ENCODE results near the gene LDHAL6B.
A peak's percentile ranks its signal among the peaks of the same experiment; 100 is the strongest.

Gene LDHAL6B

DNA sequence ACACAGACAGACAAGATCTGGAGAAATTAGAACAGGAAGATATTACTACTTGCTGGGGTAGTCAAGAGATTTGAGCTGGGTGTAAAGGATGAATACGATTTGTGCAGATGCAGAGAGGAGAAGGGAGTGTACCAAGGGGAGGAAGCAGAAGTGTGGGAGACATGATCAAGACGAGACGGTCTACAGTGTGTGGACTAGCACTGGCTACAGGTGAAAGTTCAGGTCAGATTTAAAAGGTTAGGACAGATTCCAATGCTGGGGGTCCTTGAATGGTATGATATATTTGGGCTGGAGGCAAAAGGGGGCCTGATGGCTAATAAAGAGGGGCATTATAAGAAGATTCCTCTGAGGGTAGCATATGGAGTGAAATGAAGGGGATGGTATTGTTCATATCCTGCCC lies 12.1 kb downstream of the LDHAL6B start:
- no peak for DNase-seq (ENCODE audit: low read depth)

DNA sequence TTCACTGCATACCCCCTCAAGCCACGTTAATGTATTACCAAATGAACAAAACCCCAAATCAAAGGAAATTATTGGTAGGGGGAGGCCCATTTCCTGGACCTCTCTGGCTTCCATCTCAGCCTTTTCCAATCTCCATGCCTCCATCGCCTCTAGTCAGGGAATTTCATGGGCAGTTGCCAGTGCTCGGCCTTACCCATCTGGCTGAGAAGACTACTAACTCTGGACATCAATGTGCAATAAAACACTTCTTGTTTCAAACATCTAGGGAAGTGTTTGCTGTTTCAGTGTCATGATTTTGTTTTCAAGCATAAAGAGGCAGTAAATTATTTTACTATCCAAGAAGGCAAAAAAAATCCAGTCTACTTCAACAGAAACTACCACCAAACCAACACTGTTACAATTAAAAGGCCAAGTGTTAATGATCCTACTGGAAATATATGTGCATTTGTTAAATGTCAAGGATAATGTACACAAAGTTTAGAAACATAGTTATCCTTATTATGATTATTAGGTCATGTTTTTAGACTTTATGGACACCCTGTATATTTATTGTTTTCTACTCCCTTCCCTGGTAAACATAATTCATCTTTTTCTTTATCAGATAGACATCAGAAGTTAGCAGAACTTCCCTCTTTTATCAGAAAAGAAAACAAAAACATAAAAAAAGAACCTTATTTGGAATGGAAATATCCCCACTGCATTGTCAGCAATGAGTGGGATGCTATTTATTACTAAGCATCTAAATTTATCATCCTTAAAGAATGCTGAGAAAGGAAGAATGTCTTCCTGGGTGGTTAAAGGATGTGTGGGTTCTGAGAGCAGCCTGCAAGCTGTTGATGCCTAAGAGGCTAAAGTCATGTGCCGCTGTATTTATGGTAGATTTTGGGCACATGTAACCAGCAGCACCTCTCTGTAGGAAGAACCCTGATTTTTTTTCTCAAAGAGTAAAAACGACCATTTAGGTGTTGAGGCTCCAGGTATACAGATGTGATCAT lies 15.2 kb downstream of the LDHAL6B start:
- peak; percentile 94 for DNase-seq (ENCODE audit: low read depth)

DNA sequence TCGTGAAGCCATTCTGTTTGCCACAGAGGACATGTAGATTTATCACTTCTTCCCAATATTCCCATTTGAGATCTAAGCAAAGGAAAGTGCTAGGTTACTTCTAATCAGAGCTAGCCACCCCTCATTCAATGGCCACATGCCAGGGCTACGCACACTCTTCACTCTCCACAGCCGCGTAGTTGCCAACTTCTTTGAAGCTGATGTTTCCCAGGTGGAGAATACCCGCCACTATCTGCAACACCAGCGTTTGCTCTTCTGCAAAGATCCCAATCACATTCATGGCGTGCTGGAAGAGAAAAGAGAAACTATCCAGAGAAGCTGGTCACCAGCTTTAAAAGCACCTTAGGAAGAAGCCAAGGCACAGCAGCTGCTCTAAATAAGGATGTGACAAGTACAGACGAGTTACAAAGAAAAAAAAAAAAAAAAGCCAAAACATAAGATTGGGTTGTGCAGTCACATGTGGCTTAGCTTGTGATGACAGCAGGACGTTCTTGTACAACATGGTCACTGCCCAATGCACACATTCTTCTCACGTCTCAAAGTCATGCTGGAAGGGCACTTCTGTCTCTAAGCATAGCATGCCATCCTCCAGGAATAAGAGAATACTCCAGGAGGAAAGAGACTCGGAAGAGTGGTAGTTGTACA lies 16.4 kb downstream of the LDHAL6B start:
- DNase-seq (ENCODE audit: low read depth): no peak

DNA sequence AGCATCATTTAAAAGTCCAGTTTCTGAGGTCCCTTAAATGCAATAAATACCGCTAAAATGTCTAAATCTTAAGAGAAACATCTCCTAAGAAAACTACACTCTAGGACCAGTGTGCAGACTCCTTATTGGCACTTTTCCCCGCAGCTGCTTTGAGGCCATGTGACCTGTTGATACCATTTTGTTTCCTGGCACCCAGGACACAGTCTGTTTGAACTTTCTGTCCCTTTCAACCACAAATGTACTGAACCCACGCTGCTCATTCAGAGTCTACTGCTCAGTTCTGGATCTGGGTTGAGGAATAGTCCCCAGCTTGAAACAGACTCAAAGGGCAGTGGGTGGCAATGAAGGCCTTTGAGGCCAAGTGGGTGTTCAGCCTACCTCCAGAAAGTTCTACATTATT lies 17.1 kb downstream of the LDHAL6B start:
- peak; percentile 30 for DNase-seq (ENCODE audit: low read depth)

DNA sequence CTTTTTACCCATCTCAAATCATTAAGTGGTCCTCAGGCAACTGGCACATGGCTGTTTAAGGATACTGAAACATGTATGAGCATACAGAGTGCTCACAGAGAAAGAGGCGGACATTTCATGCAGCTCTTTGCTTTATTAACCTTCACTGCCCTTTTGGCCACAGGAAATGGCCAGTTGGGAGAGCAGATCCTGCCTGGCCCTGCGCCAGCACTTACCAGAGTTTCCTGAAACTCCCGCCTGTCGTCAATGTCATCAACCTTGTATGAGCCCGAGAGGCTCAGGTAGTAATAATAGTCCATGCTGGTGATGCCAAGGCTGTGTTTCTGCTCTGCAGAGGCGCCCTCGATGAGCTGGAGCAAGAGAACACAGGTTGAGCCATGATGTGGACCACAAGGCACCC lies 17.8 kb downstream of the LDHAL6B start:
- DNase-seq (ENCODE audit: low read depth): peak; percentile 16

DNA sequence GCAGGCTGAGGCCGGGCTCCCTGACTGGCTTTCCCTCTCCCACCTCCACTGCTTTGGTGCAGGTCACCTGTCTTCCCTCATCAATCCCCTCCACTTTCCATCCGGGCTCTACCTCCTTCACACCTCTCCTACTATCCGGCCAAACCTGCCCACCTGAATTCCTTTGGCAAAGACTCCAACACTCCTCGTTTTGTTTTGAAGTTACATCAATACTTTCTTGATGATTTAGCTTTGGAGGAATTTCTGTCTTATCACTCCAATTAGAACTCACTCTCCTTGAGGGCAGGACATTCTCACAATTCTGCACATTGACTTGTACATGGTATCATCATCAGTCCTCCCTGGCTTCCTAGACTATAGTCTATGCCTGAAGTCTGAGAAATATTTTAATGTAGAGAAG lies 20.4 kb downstream of the LDHAL6B start:
- DNase-seq (ENCODE audit: low read depth): no peak

DNA sequence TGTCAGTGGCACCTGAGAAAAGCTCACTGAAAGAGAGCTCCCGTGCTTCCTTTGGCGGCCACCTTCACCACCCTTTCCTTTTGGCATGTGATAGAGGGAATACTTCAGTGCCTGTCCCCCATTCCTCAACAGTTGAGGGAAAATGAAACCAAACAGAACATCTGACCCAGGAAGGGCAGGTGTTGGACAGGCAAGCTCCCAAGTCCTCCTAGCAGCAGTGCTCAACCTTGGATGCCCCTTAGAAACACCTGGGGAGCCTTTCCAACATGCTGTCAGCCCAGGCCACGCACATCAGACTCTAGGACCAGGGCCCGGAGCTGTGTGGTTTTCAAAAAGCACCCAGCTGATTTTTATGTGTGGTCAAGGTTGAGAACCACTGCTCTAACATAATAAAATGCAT lies 22.4 kb downstream of the LDHAL6B start:
- DNase-seq (ENCODE audit: low read depth): no peak

DNA sequence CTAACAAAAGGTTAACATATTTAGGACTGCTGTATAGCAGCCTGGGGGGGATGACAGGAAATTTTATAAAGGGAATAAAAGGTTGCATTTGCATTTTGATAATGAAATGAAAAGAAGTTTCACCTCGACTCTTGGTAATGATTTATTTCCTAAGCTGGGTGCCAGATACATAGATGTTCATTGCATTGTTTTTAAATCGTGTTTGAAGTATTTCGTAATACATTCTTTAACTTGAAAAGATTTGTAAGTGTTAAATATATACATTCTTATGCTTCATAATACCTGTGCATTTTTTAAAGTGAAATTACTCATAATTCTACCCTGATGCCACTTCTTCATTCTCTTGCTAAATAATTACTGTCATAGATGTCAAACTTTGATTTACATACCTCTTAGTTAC lies 22.8 kb downstream of the LDHAL6B start:
- no peak for DNase-seq (ENCODE audit: low read depth)

DNA sequence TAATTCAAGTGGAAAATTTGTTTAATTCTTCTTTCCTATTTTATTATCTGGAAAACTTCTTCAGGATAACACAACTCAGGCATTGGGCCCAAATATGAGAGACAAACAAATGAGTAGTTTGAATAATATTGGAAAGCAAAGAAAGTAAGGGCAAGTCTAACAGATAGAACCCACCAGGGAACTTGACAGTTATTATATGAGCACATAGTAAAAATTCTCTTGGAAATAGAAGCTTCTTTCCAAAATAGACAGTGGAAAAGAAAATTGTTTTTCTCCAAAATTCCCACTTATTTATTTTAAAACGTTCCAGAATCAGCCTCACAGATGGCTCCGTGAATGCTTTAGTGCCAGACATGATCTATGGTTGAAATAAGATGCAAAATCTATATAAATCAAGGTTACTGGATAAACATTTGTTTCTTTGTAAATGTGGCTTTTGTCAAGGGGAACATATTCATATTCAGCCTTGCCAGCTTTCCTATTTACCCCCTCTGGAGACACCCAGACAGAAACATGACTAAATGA lies 23.9 kb downstream of the LDHAL6B start:
- DNase-seq (ENCODE audit: low read depth): no peak

DNA sequence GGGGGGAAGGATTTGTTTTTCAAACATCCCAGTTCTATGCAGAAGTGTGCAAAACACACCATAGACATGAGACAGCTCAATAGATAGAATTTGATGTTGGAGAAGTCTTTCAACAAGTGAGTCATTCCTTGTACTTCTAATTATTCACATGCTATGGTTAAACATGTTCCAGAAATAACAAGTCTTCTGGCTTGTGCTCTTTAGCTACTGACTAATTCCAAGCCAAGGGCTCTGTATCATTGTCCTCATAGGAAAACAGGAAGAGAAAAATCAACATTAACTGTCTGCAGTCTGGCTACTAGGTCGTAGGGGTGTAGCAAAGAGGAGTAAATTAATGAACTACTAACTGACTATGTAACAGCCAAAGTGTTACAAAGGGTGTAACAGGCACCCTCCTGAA lies 25.8 kb downstream of the LDHAL6B start:
- DNase-seq (ENCODE audit: low read depth): peak; percentile 90

DNA sequence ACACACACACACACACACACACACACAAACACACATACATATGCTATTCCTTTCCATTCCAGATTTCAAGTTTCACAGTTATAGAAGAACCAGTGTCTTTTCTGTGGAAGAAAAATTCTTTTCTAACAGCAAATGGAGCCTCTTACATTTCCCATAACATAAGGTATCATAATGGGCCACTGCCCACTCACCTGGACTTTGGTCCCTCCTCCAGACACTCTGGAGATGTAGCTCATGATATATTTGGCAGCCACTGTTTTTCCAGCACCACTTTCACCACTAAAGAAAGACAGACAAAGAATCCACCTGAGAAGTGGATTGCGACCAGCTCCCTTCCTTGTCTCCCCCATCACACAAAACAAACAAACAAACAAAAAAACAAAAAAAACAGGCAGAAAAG lies 29.8 kb downstream of the LDHAL6B start:
- DNase-seq (ENCODE audit: low read depth): no peak

DNA sequence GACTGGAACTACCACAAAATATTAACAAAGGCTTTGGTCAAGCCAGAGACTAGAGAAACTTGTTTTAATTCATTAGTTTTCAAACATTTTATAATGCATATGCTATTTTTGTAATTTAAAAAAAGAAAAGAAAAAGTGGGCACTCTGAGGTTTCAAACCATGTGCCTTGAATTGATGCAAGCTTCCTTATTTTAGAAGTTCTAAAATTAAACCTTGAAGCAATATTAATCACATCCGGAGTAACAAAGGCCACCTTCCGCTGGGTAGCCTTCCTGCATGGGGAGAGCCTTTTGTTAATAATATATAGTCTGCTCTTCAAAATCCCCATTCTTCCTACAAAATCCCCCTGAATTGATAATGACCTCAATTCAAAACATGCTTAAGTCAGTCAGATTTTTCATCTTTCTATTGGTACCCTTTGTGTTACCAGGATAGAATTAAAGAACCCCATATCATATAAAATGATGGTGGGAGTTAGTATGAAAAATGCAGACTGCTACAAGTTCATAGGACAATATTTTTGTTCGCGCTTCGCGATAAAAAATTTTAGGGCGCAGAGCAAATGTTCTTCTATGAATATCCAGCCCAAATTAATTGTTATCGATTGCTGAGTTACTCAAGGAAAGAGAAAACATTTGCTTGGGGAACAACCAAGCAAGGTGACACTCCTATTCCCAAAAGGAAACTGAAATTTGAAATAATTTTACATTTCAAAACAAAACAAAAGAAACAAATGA lies 30.6 kb downstream of the LDHAL6B start:
- no peak for DNase-seq (ENCODE audit: low read depth)

DNA sequence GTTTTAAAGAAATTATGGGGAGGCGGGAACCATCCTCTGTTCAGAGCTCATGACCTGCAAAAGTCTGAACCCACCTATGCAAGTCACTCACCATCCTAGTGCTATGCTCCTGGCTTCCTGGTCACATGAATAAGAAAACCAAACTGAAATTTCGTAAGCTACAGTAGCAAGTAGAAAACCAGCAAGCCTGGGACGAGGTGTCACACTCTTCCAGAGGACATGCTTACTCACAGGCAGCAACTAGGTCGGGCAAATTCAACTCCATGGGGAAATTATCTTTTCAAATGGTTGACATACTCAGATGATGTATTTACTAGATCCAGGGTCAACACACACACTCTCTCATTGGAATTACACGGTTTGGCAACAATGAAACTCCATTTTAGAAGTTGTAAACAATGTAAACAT lies 31.3 kb downstream of the LDHAL6B start:
- DNase-seq (ENCODE audit: low read depth): peak; percentile 31

DNA sequence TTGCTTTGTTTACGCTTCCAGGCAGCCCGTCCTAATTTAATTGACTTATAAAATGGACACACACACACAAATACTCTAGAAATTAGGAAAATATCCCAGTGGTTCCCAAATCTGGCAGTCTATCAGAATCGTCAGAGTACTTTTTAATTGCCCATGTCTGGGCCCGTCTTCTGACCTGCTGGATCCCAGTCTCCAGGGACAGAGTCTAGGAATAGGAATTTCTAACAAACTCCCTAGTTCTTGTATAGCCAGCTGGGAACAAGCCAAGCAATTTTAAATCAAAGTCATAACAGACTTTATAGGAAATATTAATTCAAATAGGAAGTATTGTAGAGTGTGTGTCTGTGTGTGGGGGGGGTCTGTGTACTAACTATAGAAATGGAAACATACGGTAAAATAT lies 33.4 kb downstream of the LDHAL6B start:
- DNase-seq (ENCODE audit: low read depth): no peak

DNA sequence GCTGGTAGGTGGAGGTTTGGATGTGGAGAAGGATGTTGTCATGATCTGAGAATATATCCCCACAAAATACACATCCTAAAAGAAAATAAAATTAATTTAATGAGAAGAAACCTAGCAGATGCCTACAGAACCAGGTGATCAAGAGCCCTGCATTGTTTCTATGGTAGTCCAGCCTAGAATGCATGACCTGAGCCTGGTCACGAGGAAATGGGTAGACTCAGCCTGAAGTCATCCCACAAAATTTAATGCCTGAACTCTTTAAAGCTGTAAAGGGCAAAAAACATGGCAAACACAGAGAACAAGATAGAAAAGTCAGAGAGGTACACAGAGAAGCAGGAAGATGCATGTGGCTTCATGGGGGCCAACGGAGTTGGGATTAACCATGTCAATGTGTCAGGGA lies 36.0 kb downstream of the LDHAL6B start:
- no peak for DNase-seq (ENCODE audit: low read depth)

DNA sequence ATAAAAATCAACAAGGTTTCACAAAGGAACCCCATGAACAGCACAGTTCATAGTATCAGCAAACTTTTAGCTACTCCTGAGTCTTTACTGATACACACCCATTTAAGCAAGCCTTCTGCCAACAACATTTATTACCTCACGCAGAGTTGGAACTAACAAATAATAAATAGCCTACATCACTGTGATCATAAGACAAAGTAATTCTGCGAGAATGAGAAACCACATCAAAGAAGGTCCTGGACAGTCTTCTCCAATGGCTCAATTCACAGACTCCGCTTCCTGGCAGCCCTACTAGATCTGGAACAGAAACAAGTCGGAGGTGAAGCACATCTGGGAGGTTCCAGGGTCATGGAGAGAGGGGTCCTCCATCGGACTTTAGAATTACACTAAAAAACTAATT lies 37.0 kb downstream of the LDHAL6B start:
- DNase-seq (ENCODE audit: low read depth): no peak

DNA sequence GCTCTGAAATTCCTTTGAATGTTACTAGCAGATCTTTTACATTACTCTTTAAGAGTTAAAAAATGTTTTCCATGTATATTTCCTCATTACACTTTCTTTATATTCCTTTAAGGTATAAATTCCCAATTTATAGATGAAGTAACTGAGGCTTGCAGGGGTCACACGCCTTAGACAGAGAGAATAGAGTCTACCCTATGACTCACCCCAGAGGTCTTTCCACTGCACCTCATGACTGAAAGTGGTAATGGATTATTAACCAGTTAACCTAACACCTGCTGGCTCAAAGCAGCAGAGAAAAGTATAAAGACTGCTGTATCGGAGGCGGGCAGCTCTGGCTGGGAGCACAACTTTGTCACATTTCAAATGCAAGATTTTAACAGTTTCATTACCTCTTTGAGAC lies 37.7 kb downstream of the LDHAL6B start:
- DNase-seq (ENCODE audit: low read depth): no peak

DNA sequence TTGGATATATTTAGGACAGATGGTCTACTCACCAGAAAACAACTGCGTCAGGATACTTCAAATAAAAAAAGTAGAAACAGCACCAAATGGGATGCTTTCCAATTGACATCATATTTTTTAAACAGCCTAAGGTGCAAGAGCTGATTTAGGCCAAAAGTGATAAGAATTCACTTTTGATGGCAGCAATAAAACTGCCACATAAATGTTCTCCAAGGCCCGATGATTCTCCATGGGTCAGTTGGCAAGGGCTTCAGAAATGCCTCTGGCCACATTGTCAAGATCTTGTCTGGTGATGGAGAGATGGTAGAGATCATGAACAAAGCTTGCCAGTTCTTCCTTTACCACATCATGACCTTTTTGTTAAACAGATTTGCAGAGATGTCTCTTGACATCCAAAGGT lies 38.9 kb downstream of the LDHAL6B start:
- DNase-seq (ENCODE audit: low read depth): no peak

DNA sequence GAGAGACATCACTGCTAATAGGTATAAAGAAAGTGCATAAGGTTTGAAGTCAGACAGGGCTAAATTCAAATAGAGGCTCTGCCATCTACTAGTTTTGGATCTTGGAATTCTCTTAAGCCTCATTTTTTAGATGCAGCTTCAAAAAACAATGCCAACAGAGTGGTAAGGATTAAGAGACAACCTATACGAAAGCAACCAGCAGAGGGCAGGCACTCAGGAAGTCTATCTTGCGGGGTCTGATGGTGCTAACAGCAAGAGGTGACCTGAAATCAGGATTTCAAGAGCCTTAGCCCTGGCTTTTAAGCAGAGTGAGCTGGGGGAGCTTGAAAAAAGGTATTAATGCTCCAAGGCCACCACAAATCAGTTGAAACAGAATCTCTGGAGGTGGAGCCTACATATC lies 40.7 kb downstream of the LDHAL6B start:
- peak; percentile 75 for DNase-seq (ENCODE audit: low read depth)

DNA sequence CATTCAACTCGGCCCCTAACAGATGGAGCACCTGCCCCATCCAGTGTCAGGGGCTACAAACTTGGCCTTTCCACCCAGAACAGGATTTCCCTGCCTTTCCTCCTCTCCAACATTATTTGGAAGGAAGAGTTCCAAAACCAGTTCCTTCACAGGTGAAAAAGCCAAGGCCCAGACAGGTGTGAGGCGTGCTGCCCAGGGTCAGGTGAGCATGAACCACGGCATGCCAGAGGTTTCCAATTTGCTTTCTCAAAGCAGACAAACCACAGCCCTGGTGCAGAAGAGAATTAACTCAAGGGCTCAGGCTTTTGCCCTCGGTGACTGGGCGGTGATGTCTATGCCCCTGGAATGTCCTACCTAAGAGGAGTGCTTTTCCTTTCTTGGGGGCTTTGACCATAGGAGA lies 43.2 kb downstream of the LDHAL6B start:
- no peak for DNase-seq (ENCODE audit: low read depth)

DNA sequence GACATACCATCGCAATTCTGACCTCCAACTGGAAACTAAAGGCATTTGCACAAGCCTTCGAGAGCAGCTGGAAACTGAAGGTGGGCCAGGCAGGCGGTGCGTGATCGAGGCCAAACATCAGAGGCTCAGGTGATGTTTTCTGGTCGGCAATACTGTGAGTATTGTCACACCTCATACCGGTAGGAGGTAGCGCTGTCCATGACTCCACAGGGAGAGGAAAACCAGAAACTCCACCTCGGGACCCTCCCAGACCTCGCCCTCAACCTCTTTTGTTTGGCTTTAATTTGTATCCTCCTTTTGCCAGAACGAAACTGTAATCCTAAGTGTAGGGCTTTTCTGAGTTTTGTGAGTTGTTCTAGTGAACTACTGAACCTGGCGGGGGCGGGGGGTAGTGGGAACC lies 43.6 kb downstream of the LDHAL6B start:
- DNase-seq (ENCODE audit: low read depth): no peak

DNA sequence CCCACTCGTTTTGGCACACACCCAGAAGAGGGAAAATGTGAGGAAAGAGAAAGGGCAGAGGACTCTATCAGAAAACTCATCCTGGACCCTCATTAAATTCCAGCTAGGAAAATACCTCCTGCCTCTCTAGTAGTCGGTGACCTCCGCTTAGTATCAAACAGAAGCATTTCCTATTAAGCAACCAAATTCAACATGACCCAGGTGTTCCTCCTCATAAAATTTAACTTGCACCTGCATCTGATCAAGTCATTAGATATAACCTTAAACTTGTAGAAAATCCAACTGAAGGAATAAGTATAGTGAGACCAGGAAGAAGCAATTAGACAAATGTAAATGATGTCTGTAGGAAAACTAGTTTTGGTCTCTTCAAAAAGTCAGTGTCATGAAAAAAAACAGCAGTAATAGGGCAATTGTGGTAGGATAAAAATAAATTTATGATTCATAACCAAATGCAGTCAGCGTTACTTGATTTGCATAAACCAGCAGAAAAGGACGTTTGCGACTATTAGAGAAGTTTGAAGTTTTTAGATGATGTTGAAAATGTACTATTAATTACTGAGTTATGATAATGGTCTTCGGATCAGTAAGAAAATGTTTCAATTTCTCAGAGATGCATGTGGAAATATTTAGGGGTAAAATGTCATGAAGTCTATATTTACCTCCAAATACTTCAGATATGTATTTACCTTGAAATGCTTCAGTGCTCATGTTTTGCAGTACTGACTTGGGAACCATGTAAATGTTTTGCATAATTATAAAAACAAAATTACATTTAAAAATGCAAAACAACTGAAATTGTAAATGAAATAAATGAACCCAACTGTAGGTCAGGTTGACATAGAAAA lies 44.6 kb downstream of the LDHAL6B start:
- DNase-seq (ENCODE audit: low read depth): no peak

All from iris pigment epithelial cell (primary cell).